ENCODE results near the gene WDR89.

GRCh38 chr14:63686926-63687325, 45.3 kb upstream of the WDR89 start:
- no peak for TF ChIP-seq CTCF (IDR thresholded peaks at IDR 0.05)
- no peak for TF ChIP-seq POLR2A (IDR thresholded peaks at IDR 0.05)

All from ovary (tissue), 3 donors.